Common myeloid progenitor, CD34-positive (primary cell): Measurements from ENCODE around the gene NINJ1.

Experiments used
- CTCF ChIA-PET: fragments of 350-600 bp; sonication (Branson Sonifier 250); formaldehyde crosslinking; loops from one replicate; lab custom pipeline; 2021; ENCODE audit warnings: antibody characterized with exemption; lab: Charles Lee
- POLR2A ChIA-PET: fragments of 350-600 bp; sonication (Branson Sonifier 250); formaldehyde crosslinking; loops from one replicate; lab custom pipeline; 2021; ENCODE audit warnings: antibody characterized with exemption; lab: Charles Lee
- DNase-seq, 3 donors: peaks; one replicate each; pipeline versions ENCODE4 v3.0.0 to v3.0.0-alpha.2; 2013
- H3K27ac ChIP-seq, 2 experiments: 1 replicate in 1 of 2; 2 replicates in 1 of 2; pipeline ENCODE4 v1.7.0; 2013; ENCODE audit warnings: inconsistent platforms in 2 of 2, low read length in 2 of 2, mild to moderate bottlenecking in 2 of 2, low read depth in 1 of 2, moderate library complexity in 1 of 2; ENCODE audit not compliant: severe bottlenecking in 2 of 2, insufficient read depth in 1 of 2, poor library complexity in 1 of 2
- H3K27me3 ChIP-seq, 5 experiments: replicated peaks in 2 of 5; 1 replicate in 3 of 5; 2 replicates in 2 of 5; pipeline versions ENCODE4 v1.6.1 to v1.7.0; 2013; ENCODE audit warnings: low read length in 4 of 5, mild to moderate bottlenecking in 2 of 5, moderate library complexity in 2 of 5, inconsistent platforms in 1 of 5; ENCODE audit not compliant: insufficient read depth in 5 of 5, control insufficient read depth in 4 of 5
- H3K36me3 ChIP-seq, 4 experiments: 1 replicate in 2 of 4; 2 replicates in 2 of 4; pipeline versions ENCODE4 v1.6.1 to v1.7.0; 2013; ENCODE audit warnings: low read length in 3 of 4, control low read depth in 1 of 4, mild to moderate bottlenecking in 1 of 4; ENCODE audit not compliant: control insufficient read depth in 4 of 4, insufficient read depth in 4 of 4
- H3K4me1 ChIP-seq, 4 experiments: 1 replicate in 3 of 4; 2 replicates in 1 of 4; pipeline versions ENCODE4 v1.6.1 to v1.7.1; 2013; ENCODE audit warnings: low read length in 3 of 4, mild to moderate bottlenecking in 3 of 4, control low read depth in 1 of 4, inconsistent platforms in 1 of 4, moderate library complexity in 1 of 4; ENCODE audit not compliant: control insufficient read depth in 4 of 4, insufficient read depth in 4 of 4; ENCODE audit errors: control extremely low read depth in 1 of 4
- H3K4me3 ChIP-seq, 7 experiments: 1 replicate in 4 of 7; 2 replicates in 3 of 7; pipeline versions ENCODE4 v1.5.1 to v1.7.0; 2013; ENCODE audit warnings: mild to moderate bottlenecking in 7 of 7, low read length in 6 of 7, moderate library complexity in 6 of 7, inconsistent platforms in 2 of 7, low read depth in 2 of 7, control low read depth in 1 of 7; ENCODE audit not compliant: insufficient read depth in 4 of 7, control insufficient read depth in 1 of 7; ENCODE audit errors: extremely low read depth in 1 of 7
- H3K9me3 ChIP-seq, 5 experiments: 1 replicate in 4 of 5; 2 replicates in 1 of 5; pipeline versions ENCODE4 v1.6.1 to v1.7.1; 2013; ENCODE audit warnings: low read length in 4 of 5, mild to moderate bottlenecking in 2 of 5, inconsistent platforms in 1 of 5, low read depth in 1 of 5, moderate library complexity in 1 of 5; ENCODE audit not compliant: control insufficient read depth in 4 of 5, insufficient read depth in 2 of 5; ENCODE audit errors: control extremely low read depth in 1 of 5
- WGBS: methylation state at CpG from one replicate; pipeline ENCODE4 v1.1.5; 2013; ENCODE audit not compliant: insufficient coverage; 5-methylcytosine and 5-hydroxymethylcytosine counted together

Gene NINJ1

GRCh38 chr9:93096811-93097382 is 37.2 kb downstream of the NINJ1 start:
- ChIA-PET POLR2A (interaction anchor here (0.5 to 1.5 kb wide), 2 partner anchors 38 to 144 kb away, joined by 3 to 4 read pairs; no protein-coding TSS in a partner anchor), CTCF (interaction anchor here (1.2 to 2.7 kb wide), 5 partner anchors 13 to 94 kb away, joined by 4 to 8 read pairs (median 6); partner anchors contain the start of gene NINJ1)
- 1% methylated on average over 16 of the region's 16 CpGs for WGBS

GRCh38 chr9:93096131-93096802 is 37.8 kb downstream of the NINJ1 start, which contains the start of gene CARD19:
TSS of gene CARD19 (plus strand) at chr9:93096217. CDS start at chr9:93096346, 129 bp downstream.
- ChIA-PET POLR2A (interaction anchor here (1.5 to 1.6 kb wide), 2 partner anchors 32 to 37 kb away, joined by 4 to 5 read pairs; no protein-coding TSS in a partner anchor), CTCF (interaction anchor here (1.2 kb wide), 1 partner anchor 37 kb away, joined by 4 read pairs; the partner anchor contains the start of gene NINJ1)
- Histone ChIP-seq H3K36me3 (no peaks in the 10 kb centered on the region), H3K4me1 (peaks cover 13 to 75% (median 70%) of the 10 kb centered on the region in 4 experiments), H3K27ac (peak within 1 kb of the TSS; percentile 84 to 88), H3K9me3 (no peaks in the 10 kb centered on the region), H3K27me3 (no peaks in the 10 kb centered on the region), H3K4me3 (peak within 1 kb of the TSS; percentile 80 to 98 (median 91))
- WGBS = 0% methylated on average over 43 of the region's 65 CpGs
- peak in 2 of 3 donors; percentile 62 to 74 for DNase-seq

More at GRCh38 chr9:93096811-93097382, 37.2 kb downstream of the NINJ1 start:
- no peak for DNase-seq
- Histone ChIP-seq H3K27me3 (no peaks in the 10 kb centered on the region), H3K4me3 (peak overlapping the region; percentile 80 to 98 (median 91)), H3K9me3 (no peaks in the 10 kb centered on the region), H3K4me1 (peaks cover 13 to 75% (median 71%) of the 10 kb centered on the region in 4 experiments), H3K27ac (peak overlapping the region; percentile 84 to 88), H3K36me3 (no peaks in the 10 kb centered on the region)

- H3K4me3 ChIP-seq = peak overlapping the region; percentile 32 to 94 (median 72)
- no peaks in the 10 kb centered on the region for H3K36me3 ChIP-seq
- CTCF ChIA-PET = interaction anchor here (0.6 to 1.6 kb wide), 7 partner anchors 9 to 38 kb away, joined by 3 to 5 read pairs (median 3); partner anchors contain the start of gene NINJ1
- 10% methylated on average over 53 of the region's 95 CpGs for WGBS
- H3K27ac ChIP-seq = peak overlapping the region; percentile 70 to 83
- H3K4me1 ChIP-seq = peaks cover 13 to 77% (median 68%) of the 10 kb centered on the region in 4 experiments
- H3K9me3 ChIP-seq = no peaks in the 10 kb centered on the region
- DNase-seq = peak; percentile 97 to 99 (median 99)
- POLR2A ChIA-PET = interaction anchor here (0.6 to 1.6 kb wide), 3 partner anchors 31 to 283 kb away, joined by 3 to 5 read pairs (median 4); no protein-coding TSS in a partner anchor
- no peaks in the 10 kb centered on the region for H3K27me3 ChIP-seq
Observed at GRCh38 chr9:93095205-93096130, 38.6 kb downstream of the NINJ1 start.

GRCh38 chr9:93094658-93095204 is 39.3 kb downstream of the NINJ1 start:
- H3K4me3 ChIP-seq = peak overlapping the region in 5 of 7 experiments; percentile 32 to 77 (median 72)
- DNase-seq = peak in 2 of 3 donors; percentile 55 to 62
- peak overlapping the region; percentile 70 to 83 for H3K27ac ChIP-seq
- no peaks in the 10 kb centered on the region for H3K27me3 ChIP-seq
- peaks cover 13 to 69% (median 60%) of the 10 kb centered on the region in 4 experiments for H3K4me1 ChIP-seq
- ChIA-PET CTCF (interaction anchor here (0.6 to 1.6 kb wide), 6 partner anchors 9 to 34 kb away, joined by 3 to 5 read pairs (median 3); no protein-coding TSS in a partner anchor), POLR2A (interaction anchor here (1.6 kb wide), 1 partner anchor 30 kb away, joined by 5 read pairs; no protein-coding TSS in a partner anchor)
- no peaks in the 10 kb centered on the region for H3K9me3 ChIP-seq
- WGBS = 34% methylated on average over 10 of the region's 11 CpGs
- H3K36me3 ChIP-seq = no peaks in the 10 kb centered on the region

GRCh38 chr9:93093877-93094657 is 40.0 kb downstream of the NINJ1 start:
- DNase-seq = no peak
- CTCF ChIA-PET = interaction anchor here (1.0 to 1.6 kb wide), 5 partner anchors 8 to 33 kb away, joined by 3 to 5 read pairs (median 3); no protein-coding TSS in a partner anchor
- Histone ChIP-seq H3K27ac (peak overlapping the region in 1 of 2 experiments; percentile 83), H3K27me3 (no peaks in the 10 kb centered on the region), H3K36me3 (no peaks in the 10 kb centered on the region), H3K9me3 (no peaks in the 10 kb centered on the region), H3K4me3 (peak overlapping the region in 2 of 7 experiments; percentile 19 to 48), H3K4me1 (peaks cover 9 to 63% (median 54%) of the 10 kb centered on the region in 4 experiments)
- POLR2A ChIA-PET = no interaction called here
- 54% methylated on average over 7 of the region's 7 CpGs for WGBS
